GM19238 (cell line): ENCODE results near the gene SYT2.

Source experiments
- DNase-seq: peaks from one replicate; pipeline ENCODE4 v3.0.0; 2011; ENCODE audit warnings: low spot score; ENCODE audit not compliant: insufficient read length

The SYT2 gene

DNA sequence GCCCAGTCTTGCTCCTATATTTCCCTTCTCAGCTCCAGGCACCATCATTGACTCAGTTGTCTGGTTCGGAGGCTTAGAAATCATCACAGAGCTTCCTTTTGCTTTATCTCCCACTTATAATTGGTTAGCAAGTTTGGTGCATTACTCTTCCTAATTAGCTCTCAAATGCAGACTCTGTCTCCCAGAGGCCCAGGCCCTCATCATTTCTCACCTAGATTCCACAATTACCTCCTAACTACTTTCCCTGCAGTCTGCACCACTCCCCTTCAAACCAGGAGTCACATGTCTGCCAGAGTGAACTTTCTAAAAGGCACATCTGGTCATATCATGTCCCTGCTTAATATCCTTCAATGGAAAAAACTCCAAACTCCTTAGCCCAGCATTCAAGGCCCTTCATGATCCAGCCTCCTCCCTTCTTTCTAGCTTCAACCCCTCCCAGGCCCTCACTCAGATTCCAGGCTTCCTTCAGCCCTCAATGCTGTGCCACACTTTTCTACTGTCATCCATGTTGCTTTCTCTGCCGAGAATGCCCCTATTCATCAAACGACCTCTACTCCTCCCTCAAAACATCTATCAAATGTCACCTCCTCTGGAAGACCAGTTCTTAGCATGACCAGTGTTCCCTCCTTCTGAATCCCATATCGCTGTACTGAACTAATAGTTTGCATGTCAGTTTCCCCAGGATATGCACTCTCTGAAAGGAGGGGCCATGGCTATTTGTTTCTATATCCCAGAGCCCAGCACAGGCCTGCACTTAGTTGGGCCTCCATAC lies 30.7 kb downstream of the SYT2 start:
- no peak for DNase-seq

DNA sequence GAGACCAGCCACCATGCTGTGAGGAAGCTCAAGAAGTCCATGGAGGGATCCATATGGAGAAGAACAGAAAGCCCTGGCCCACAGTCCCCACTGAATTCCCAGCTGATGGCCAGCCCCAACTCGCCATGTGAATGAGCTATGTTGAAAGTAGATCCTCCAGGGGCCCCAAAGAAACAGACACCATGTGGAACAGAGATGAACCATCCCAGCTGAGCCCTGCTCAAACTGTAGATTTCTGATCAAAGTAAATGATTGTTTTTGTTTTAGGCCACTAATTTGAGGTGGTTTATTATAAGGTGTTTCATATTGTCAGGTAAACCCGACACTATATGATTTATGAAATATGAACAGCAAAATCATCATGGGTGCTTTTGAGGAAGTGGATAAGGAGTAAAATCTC lies 32.8 kb downstream of the SYT2 start:
- DNase-seq, result no peak

DNA sequence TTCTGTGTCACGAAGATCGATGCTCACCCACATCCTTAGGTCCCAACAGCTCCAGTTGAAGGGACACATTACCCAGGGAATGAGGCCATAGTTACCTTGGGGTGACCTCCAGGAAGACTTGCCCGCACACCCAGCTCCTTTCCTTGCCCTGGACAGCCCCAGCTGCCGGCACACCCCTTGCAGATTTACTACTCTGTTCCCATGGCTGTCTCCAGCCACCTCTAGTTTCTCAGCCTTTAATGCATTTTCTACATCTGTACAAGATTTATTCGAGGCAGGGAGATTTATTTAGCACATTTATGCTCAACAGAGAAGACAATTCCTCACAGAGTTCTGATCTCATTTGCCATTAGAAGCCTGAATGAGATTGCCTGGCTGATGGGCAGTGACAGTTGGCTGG lies 36.7 kb downstream of the SYT2 start:
- no peak for DNase-seq

DNA sequence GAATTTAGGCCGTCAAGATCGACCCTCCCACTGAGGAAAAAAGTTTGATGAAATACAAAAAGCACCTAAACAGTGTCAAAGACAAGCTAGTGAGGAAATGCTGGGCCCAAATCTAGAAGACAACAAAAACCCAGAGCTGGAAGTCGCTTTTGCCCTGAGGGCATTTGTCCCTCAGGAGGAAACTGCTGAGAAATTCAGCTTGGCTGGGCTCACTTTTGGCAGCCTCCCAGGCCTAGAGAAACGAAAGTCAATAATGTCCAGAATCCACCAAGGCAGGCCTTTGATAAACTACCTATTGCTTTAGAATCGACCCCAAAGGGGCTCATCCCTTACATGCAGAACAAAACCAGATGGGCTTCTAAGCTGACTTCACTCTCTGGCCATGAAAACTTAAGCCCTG lies 38.9 kb downstream of the SYT2 start:
- no peak for DNase-seq

DNA sequence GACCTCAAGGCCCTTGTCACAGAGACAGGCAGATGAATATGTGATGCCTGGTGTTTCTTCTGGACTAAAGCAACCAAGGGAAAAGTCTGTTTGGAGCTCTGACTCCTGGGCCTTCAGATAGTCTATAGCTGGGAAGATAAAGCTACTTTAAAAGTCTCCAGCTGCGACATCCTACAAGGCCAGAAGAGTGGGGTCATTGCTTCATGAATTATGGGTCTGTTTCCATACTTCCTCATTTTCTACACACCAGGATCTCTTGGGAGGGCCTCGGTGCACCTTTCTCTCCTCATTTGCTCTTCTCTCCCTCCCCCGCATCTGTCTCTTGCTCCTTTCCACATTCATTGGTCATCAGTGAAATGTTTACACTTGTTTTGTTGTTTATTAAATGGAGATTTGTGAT lies 44.8 kb downstream of the SYT2 start:
- DNase-seq, result no peak

DNA sequence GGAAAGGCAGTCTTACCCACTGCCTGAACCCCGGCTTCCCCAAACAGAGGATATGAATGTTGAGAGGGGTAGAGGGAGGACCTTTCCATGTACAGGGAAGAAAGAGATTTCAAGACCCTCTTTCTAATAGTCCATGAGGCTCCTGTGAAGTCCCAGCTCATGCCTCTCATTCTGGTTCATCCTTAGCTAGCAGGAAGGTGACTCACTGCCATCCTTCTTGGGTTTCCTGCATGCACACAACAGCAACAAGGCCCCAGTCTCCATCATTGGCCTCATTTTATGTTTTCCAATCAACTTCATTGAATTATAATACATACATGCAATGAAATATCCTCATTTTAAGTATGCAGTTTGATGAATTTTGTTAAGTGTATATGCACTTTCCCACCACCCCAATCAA lies 46.2 kb downstream of the SYT2 start:
- no peak for DNase-seq

DNA sequence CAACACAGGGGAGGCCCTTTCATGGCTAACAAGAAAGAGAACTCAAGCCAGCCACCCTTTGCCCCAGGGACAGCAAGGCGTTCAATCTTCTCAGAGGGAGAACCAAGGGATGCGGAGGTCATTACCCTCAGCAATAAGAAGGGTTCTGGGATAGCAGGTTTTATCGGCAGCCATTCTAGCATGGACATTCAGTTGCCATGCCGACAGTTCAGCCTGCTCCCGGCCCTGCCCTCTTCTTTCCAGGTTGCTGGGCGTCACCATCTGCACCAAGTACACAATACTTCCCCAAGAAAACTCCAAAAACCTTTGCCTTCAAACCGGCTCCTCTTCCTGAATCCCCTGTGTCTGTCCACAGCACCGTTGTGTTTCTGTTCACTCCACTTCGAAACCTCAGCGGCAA lies 47.1 kb downstream of the SYT2 start:
- DNase-seq, result no peak

DNA sequence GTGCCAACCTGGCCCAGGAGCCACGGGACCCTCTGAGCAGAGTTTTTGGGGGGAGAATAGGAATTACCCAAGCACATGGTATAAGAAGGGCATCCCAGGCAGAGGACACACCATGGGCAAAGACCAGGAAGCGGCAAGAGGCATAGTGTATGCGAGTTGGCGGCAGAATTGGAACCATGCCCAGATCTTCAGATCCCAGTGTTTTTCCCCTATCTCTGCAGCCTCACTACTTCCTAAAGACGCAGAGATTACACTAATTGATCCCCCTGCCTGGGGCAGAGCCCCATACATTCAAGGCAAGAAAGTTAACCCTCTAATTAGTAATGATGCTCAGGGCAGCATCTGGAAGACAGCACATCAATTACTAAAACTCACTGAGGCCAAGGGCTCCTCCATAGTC lies 48.2 kb downstream of the SYT2 start:
- DNase-seq, result no peak

DNA sequence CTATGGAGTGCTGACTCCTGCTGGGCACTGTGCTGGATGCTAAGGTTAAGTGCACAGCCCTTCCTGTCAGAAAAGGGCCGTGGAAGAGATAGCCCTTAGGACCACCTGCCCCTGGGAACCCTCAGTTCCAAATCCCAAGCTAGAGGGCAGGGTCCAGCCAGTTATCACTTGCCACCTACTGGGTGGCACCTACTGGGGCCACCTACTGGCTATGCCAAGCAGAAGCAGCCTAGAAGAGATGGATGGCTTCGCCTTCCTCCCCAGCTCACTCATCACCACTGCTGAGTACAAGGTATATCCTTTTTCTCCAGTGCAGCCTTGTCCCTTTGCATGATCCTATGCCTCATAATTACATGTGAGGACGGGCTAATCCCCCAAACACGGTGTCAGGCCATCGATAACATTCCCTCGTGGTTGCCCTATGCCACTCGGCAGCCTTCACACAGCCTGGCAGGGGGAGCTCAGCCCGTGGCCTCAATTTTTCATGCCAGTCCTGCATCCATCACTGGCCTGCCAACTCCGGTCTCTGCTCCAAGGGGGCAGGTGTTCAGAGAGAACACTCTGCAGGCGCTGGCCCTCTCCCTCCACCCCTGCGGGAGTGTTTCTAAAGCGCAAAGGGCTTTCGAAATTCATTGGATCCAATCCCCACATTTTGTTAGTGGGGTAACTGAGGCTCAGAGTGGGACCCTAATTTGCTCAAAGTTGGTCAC lies 49.0 kb downstream of the SYT2 start:
- no peak for DNase-seq

DNA sequence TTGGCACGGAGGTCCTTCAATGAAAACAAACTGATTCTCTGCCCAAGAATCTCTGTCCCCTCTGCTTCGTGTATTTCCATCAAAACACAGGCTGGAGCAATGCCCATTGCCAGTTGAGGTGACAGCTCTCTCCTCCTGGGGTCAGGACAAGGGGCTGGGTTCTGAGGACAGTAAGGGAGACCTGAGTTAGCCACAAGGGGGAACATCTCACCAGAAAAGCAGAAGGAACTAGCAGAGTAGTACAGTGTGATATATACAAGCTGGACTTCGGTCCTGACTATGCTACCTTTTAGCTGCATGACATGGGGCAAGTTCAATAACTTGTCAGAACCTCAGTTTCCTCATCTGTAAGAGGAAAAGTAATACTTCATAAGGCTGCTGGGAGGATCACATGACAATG lies 50.3 kb downstream of the SYT2 start:
- DNase-seq, result no peak

DNA sequence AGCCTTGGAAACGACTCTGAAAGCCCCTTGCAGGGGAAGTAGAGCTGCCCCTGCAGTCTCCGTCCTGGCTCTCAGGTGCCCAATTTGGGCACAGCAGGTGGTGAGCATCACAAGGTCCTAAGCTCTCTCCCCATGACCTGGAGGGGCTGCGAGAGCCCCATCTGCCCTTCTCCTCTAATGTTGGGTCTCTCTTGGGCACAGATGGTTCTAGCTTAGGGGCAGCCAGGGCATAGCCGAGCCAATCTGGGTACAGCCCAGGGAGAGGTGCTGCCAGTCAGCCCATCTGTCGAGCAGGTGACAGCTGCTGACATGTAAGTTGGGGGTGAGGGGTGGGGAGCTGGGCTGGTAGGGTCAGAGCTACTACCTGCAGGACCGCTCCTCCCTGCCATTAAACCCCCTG lies 50.7 kb downstream of the SYT2 start:
- DNase-seq, result no peak

DNA sequence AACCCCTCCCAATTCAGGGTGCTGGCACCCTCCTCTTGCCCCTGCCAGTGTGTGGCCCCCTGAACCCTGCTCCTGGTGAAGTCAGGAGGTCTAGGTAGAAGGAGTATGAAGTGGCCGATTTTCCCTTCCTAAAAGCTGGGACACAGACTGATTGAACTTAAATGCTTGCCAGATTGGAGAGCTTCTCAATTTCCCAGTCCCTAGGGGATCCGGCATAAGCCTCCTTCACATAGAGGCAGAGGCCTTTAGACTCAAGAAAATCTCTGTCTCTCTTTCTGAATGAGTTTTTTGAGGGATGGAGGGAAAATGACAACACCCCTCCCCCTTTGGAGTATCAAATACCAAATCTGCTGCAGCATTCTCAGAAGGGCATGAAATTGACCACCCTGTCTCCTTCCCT lies 51.5 kb downstream of the SYT2 start:
- DNase-seq, result no peak

DNA sequence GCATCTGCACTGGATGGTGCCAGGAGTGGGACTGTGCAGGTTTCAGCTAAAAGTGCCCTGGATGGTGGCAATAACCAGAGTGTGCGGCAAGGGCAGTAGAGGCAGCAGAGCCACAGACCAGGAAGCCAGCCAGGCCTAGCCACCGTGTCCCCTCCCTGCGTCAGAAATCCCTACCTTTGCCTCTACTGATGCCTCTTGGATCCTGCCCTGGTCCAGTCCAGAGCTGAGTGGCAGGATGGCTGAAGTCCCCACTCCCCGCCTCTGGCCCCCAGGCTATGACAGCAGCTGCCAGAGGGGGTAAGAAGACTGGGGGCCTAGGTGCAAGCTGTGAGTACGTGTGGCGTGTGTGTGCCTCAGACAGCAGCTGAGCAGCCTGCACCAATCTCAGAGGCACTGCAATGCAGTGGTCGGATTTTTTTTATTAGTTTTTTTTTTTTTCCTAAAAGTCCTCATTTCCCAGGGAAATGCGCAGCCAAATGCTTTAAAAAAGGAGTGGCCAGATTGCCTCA lies 51.9 kb downstream of the SYT2 start:
- DNase-seq, result no peak

DNA sequence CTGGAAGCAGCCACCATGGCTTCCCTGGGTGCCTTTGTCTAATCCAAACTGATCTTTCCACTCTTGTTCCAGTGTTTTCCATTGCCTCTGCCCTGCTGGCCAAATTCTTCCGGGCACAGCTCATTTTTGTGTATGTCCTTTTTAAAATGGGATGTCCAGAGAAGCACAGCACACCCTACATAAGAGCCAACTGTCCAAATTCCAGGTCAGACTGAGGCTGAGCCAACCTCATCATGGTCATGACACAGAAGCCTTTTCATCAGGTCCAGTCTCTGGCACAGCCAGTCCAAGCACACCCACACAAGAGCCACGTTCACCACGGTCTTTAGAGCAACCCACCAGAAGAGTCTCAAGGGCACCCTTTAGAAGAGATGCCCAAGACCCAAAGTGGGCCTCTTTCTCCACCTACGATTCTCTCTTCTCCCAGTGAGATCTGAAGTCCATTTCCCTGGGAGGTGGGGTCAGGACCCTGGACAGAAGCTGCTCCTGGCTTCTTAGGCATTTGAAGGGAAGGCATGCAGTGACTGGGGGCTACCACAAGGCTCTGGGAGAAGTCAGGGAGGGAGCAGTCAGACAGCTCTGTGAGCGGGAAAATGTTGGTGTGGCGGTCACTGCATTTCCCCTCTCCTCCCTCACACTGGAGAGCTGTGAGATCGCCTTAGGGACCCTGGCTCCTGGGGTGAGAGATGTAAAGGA lies 53.2 kb downstream of the SYT2 start:
- DNase-seq, result no peak

DNA sequence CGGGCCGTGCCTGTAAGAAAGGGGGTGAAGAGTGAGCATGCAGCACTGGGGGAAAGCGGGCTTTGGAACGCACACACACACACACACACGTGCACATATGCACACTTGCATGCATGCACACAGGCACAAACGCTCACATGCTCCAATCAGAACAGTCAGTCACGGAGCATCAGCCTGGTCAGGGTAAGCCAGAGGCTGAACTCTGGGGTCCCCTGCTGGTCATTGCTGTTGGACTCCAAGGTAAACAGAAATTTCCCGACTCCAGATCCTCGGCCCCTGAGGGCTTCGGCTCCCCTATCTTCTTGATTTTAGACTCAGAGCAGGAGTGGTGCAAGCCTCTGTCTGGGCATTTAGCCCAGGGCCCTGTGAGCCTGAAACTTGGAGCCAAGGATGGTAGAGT lies 54.2 kb downstream of the SYT2 start:
- DNase-seq, result no peak

DNA sequence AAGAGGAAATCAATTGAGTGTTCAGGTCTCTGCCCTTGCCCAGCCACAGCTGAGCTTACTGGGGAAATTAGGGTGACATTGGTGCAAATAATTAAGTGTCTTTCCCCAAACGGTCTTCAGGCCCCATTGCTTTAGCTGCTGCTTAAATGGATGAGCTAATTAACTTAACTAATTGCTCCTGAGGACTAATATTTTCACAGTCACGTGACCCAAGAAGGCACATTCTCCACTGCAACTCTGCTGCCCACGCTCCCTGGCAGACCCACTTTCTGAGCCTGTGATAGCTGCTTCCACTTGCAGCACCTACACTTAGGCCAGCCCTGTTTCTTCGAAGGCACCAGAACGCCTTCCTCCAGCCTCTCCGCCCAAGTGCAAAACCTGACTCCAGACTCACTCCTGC lies 56.2 kb downstream of the SYT2 start:
- no peak for DNase-seq

DNA sequence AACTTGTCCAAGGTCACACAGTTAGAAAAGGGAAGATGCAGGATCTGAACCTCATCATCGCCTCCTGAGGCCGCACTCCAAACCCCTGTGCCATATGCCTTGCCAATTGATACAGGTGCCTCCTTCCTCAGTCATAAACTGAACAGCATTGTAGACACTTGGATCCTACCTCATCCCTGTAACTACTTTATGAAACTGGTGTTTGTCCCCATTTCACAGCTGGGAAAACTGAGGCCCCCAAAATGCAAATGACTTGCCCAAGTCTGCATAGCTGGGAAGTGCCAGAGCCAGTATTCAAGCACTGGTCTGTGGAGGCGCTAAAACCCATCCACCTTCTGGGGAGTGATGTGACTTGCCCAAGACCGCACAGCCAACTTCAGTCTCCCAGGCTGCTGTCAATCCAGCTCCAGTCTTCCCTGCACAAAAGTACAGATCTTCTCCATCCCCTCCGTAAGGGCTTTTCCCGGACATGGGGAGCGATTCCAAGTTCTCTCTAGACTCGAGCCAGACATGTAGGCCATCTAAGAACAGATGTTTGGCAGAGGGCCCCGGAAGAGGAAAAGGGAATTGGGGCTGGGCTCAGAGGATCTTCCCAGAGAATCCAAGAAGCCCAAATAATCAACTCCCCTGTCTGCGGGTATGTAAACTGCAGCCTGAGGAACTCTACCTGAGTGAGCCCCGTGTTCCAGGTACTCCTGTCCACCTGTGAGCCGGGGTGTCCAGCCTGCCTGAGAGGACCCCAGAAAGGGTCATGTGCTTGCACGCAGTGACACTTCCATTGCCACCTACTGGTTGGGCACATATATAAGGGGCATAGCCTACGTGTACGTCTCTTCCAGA lies 60.5 kb downstream of the SYT2 start:
- no peak for DNase-seq

DNA sequence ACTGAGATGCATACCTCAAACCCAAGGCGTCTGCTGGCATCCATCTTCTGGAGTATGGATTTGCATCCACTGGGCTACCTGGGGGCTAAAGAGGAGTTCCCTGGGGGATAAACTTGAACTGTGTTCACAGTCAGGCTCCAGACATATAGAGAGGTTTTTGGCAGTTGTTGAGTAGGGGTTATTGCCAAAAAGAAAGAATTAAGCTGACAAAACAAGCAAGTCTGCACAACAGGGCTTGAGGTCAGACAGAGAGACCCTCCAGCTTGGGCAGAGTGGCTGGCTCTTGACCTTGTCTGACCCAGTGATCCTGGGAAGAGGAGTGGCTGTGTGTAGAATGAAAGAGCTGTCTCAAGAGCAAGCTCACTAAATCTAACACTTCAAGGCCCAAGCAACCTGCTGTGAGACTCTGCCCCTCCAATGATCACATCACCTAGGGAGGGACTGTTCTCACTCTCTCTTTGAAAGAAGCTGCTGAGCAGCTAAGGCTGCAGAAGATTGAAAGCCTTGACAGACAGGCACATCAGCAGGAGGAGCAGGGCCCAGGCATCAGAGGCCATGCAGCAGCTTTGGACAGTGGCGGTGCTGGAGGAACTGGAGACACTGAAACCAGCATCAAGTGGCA lies 61.5 kb downstream of the SYT2 start:
- no peak for DNase-seq

DNA sequence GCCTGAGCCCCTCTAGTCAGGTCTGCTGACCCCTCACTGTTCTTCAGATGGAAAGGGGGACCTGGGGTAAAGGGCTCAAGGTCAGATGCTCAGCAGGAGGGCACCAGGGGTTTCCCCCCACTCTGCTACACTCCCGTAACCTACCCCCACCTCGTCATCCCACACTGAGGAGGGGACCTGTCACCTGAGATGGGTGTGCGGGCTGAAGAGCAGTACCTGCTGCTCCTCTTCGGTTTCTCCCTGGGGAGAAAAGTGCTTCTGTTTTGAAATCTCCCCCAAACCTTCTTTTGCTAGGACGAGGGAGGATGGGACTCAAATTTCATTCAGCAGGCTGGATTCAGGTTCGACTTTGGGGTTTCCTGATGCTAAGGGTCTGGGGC lies 65.2 kb downstream of the SYT2 start:
- DNase-seq, result no peak

DNA sequence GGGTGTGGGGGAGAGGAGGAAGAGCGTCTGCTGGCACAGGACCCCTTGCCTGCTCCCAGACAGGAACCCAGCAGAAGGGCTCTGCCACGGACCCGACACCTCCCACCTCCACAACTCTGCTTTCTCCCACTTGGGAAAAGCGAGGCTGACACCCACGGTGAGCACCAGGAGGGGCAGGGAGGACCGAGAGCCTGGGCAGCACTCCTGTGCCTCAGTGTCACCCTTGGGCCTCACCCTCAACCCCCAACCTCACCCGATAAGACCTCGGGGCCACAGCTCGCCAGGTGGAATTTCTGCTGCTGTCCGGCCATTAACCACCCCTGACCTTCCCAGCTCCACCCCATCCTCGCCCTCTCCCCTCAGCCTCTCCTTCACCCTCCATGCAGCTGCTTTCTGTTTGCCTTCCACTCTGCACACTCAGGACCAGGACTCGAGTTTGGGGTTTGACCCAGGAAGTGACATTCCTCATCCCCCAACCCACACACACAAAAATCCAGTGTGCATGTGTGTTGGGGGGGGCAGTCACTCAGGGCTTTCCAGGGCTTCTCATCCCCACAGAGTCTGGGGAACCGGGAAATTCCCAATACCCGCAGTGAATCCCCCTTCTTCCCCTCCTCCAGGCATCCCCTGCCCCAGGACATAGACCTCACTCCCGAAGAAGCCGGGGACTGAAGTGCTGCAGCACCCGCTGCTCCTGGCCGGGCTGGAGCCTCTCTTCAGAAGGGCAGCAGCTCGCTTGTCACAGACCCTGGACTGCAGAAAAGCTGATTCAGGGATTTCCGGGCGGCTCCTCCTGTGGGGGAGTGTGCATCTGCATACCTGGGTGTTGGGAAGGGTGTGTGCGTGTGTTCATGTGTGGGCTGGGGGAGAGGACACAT lies 65.8 kb downstream of the SYT2 start:
- DNase-seq, result no peak
